ENCODE measurements around the gene ANK2.
A peak's percentile ranks its signal among the peaks of the same experiment; 100 is the strongest.

ANK2 gene

GRCh38 chr4:113288257-113288656 is 238.8 kb downstream of the ANK2 start:
- DNase-seq (ENCODE audit: low read depth in 2 of 2): no peak

DNA sequence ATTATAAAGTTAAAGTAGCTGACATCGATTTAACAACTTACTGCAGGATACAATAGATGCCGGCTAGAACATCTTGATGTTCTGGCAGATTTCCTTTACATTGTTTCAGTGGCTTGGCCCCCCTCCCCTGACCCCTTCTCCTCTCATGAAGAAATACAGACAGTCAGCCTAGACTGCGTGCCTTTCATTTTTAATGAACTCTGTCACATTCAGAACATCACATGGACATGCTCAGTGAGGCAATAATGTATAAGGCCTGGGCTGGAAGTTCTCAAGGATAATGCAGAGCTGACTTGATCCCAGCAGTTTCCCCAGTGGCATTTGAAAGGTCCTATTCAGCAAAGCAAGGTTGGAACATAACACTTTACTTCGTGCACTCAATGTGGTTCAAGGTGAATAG is 239.2 kb downstream of the ANK2 start:
- DNase-seq (ENCODE audit: low read depth in 2 of 2): peak; percentile 49 to 52

DNA sequence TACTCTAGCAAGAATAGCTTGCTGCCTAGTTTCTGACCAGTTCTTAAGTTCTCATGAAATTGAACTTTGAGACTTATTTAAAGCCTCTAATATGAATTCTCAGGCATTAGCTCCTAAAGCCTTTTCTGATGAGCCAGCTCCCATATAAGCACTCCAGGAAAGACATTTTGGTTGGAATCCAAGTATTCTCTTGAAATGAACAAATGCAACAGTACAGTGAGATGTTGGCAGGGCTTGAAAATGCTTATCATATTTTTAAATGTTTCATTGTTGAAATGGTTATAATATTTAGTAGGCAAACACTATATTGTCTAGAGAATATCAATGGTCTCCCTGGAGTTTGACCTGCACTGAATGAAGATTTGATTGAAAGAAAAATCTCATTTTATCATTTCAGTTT is 240.3 kb downstream of the ANK2 start:
- peak; percentile 52 to 61 for DNase-seq (ENCODE audit: low read depth in 2 of 2)

DNA sequence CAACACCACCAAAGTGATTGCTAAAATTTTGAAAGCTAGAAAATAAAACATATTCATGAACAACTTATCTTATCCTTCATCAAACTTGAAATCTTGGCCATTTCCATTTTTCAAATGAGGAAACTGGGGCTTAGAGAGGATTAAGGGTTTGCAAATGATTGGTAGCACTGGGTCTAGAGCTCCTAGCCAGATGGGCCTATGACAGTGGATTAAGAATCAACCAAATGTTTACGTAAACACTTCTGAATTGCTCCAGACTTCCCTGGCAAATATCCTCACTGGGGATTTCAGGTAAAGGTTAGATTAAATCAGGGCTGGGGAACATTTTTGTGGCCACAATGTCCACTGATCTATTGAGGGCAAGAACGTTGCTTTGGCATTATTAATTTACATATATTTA is 241.2 kb downstream of the ANK2 start:
- DNase-seq (ENCODE audit: low read depth in 2 of 2): no peak

GRCh38 chr4:113292371-113293042 is 243.1 kb downstream of the ANK2 start:
- peak in 1 of 2 experiments; percentile 46 for DNase-seq (ENCODE audit: low read depth in 2 of 2)

GRCh38 chr4:113293043-113293560 is 243.6 kb downstream of the ANK2 start:
- DNase-seq (ENCODE audit: low read depth in 2 of 2): peak in 1 of 2 experiments; percentile 28

DNA sequence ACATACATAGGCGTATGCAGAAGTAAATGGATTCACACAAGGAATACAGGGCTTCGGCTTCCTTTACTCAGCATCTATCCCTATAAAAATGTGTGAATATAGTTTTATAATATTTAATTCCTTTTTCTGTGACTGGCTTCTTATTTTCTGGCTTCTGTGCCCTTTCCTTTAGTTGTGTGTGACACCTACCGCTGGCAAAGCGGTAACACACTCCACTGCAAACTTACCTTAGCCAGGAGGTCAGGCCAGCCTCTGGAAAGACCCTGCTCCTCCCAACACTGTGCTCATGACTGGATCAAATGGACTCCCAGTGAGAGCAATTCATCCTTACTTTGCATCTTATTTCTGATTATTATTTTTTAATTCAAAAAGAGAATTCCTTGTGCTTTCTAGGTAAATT is 244.2 kb downstream of the ANK2 start:
- DNase-seq (ENCODE audit: low read depth in 2 of 2): no peak

GRCh38 chr4:113294908-113295307 is 245.5 kb downstream of the ANK2 start:
- DNase-seq (ENCODE audit: low read depth in 2 of 2): no peak

DNA sequence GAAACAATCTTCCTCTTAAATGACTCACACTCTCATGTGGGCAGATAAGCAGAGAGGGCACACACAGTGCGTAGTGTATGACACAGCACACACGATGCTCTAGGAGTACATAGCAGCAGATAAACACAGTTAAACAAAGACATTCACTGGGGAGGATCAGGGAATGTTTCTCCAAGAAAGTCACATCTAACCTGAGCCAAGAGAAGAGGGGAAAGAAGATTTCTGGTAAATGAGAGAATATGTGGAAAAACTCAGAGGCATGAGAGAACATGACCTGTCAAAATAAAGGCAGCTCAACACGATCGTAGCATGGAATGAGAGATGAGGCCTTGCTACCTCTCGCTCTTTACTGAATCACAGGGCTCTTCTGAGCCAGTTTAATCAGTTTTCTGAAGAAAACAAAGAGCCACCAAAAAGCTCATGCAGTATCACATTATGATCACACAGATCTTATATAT is 251.0 kb downstream of the ANK2 start:
- DNase-seq (ENCODE audit: low read depth in 2 of 2): no peak

DNA sequence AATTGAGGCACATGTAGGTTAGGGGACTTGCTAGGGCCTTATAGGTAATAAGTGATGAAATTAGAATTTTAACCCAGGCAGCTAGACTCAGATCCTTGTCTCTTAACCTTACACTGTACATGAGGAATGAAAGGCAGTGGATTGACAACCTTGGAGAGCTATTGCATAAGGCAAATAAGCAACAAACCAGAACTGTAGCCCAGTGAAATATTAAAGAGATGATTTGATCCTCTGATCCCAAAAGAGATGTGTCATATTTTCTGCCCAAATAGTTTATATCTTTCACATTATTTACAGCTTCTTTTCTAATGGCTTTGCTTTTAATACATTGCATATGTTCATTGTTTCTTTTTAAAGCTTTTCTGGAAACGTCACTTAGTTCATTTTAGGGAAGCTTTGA is 252.6 kb downstream of the ANK2 start:
- DNase-seq (ENCODE audit: low read depth in 2 of 2): peak in 1 of 2 experiments; percentile 21

GRCh38 chr4:113303315-113303714 is 253.9 kb downstream of the ANK2 start:
- no peak for DNase-seq (ENCODE audit: low read depth in 2 of 2)

DNA sequence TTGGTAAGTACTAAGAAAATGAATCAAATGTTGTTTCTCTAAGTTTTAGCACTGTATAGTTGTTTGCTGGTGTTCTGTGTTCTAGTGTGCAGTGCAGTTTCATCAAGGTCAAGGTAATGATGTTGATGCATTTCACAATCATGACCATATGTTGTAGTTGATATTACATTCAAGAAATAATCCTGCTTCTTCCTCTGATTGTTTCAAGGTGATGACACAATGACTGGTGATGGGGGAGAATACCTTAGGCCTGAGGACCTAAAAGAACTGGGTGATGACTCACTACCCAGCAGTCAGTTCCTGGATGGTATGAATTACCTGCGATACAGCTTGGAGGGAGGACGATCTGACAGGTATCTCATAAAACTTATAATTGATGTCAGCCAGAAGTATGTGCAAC is 261.6 kb downstream of the ANK2 start:
- no peak for DNase-seq (ENCODE audit: low read depth in 2 of 2)

GRCh38 chr4:113312529-113312928 is 263.1 kb downstream of the ANK2 start:
- DNase-seq (ENCODE audit: low read depth in 2 of 2): no peak

- DNase-seq (ENCODE audit: low read depth in 2 of 2): no peak
These were observed 265.0 kb downstream of the ANK2 start for GRCh38 chr4:113314426-113314825.

GRCh38 chr4:113316879-113317278 is 267.4 kb downstream of the ANK2 start:
- no peak for DNase-seq (ENCODE audit: low read depth in 2 of 2)

- DNase-seq (ENCODE audit: low read depth in 2 of 2): no peak
These were observed 268.1 kb downstream of the ANK2 start for GRCh38 chr4:113317523-113317922.

DNA sequence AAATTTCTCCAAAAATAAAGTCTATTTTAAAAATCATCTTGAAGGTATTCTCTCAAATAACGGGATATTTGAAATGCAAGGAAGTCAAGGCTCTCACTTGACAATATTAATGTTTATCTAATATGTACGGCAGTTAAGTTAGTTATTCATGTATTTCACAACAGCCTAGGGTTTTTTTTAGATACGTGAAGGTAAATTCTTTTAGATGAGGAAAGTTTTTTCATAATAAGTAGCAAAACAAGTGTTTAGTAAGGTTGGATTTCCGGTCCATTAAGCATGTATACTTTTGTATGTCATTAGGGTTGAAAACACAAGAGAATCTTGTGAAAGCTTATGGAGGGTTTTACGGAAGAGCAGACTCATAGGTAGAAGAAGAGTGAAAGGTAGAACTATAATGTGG is 273.3 kb downstream of the ANK2 start:
- DNase-seq (ENCODE audit: low read depth in 2 of 2): no peak

- no peak for DNase-seq (ENCODE audit: low read depth in 2 of 2)
These were observed 276.6 kb downstream of the ANK2 start for GRCh38 chr4:113325876-113326615.

DNA sequence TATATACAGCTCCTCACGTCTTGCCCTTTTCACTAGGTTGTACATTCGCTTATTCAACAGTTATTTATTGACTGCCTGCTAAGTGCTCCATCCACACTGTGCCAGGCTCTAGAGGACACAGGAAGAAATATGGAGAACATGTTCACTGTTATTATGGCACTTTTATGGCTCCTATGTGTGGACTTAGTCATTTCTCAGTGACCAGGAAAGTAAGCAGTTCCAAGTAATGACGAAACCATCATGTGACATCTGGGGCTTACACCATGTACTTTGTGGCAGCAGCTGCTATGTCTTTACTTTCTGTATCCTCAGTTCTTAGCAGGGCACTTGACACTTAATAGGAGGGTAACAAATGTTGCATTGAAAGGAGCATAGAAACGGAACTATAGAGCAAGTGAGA is 278.0 kb downstream of the ANK2 start:
- DNase-seq (ENCODE audit: low read depth in 2 of 2): no peak

DNA sequence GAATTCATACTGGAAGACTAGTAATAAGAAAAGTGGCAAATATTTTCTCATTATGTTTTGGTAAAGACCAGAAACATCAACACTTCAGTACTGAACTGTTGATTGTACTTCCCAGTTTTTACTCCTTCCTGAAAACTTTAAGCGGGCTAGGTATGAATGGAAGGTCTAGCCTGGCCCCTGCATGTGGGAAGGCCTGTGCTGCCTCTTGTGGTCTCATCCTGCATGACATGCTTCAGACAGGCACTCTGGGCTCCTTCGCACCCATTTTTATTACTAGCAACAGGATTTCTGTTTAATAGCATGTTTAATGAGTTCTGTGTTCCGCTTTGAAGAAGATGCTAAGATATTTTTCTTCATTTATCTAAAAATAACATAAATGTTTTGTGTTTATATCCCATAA is 279.1 kb downstream of the ANK2 start:
- no peak for DNase-seq (ENCODE audit: low read depth in 2 of 2)

DNA sequence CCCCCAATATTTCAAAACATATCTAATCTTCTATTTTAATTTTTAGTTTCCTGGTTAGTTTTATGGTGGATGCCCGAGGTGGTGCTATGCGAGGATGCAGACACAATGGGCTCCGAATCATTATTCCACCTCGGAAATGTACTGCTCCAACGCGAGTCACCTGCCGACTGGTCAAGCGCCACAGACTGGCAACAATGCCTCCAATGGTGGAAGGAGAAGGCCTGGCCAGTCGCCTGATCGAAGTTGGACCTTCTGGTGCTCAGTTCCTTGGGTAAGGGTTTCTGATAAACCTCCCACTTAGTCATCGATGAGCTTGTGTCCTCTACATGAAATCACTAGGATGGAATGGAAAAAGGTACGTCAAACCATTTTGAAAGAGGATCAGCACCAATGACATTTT is 280.7 kb downstream of the ANK2 start:
- DNase-seq (ENCODE audit: low read depth in 2 of 2): no peak

DNA sequence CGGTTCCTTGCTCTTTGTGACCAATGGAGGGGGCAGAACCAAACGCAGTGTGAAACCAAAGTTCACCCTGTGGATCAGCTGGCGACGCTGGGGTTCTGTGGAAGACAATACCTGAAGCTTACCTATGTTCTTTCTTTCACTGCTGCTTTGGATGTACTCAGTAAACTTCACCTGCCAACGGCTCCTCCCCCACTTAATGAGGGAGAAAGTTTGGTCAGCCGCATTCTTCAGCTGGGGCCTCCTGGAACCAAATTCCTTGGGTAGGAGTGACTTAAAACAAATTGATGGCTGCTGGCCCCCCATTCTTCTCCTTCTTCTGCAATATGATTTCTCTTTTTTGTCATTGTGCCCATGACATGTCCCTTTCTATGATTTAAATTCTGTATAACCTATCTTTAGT is 282.4 kb downstream of the ANK2 start:
- no peak for DNase-seq (ENCODE audit: low read depth in 2 of 2)

GRCh38 chr4:113332701-113333100 is 283.2 kb downstream of the ANK2 start:
- DNase-seq (ENCODE audit: low read depth in 2 of 2): no peak
